ENCODE data around the gene SEMA5B.
A peak's percentile ranks its signal among the peaks of the same experiment; 100 is the strongest.

The SEMA5B gene

GRCh38 chr3:123066599-123066895, 39.0 kb upstream of the SEMA5B start:
- H3K9me3 Mint-ChIP-seq: no peaks in the 10 kb centered on the region
- H3K4me1 Mint-ChIP-seq (ENCODE audit: low read depth): peaks cover 34% of the 10 kb centered on the region
- peaks cover 7% of the 10 kb centered on the region for H3K27me3 Mint-ChIP-seq (ENCODE audit: low read depth)
- DNase-seq (ENCODE audit: low spot score): no peak
- peak overlapping the region; percentile 47 for H3K27ac Mint-ChIP-seq
- no peaks in the 10 kb centered on the region for H3K36me3 Mint-ChIP-seq (ENCODE audit: low read depth)
- H3K4me3 Mint-ChIP-seq: peak overlapping the region; percentile 85

- DNase-seq (ENCODE audit: low spot score): no peak
- H3K27ac Mint-ChIP-seq: no peak overlapping the region
- H3K36me3 Mint-ChIP-seq (ENCODE audit: low read depth): no peaks in the 10 kb centered on the region
- H3K27me3 Mint-ChIP-seq (ENCODE audit: low read depth): peaks cover 16% of the 10 kb centered on the region
- H3K4me3 Mint-ChIP-seq: peak overlapping the region; percentile 28
- H3K9me3 Mint-ChIP-seq: no peaks in the 10 kb centered on the region
- peaks cover 34% of the 10 kb centered on the region for H3K4me1 Mint-ChIP-seq (ENCODE audit: low read depth)
Observed at GRCh38 chr3:123064914-123065313, 37.4 kb upstream of the SEMA5B start.

- Mint-ChIP-seq H3K27me3 (ENCODE audit: low read depth) (peaks cover 16% of the 10 kb centered on the region), H3K4me1 (ENCODE audit: low read depth) (peaks cover 34% of the 10 kb centered on the region), H3K4me3 (peak overlapping the region; percentile 28), H3K36me3 (ENCODE audit: low read depth) (no peaks in the 10 kb centered on the region), H3K27ac (no peak overlapping the region), H3K9me3 (no peaks in the 10 kb centered on the region)
- no peak for DNase-seq (ENCODE audit: low spot score)
Observed at GRCh38 chr3:123064506-123064905, 36.9 kb upstream of the SEMA5B start.

- H3K36me3 Mint-ChIP-seq (ENCODE audit: low read depth): no peaks in the 10 kb centered on the region
- no peak overlapping the region for H3K4me3 Mint-ChIP-seq
- peaks cover 28% of the 10 kb centered on the region for H3K4me1 Mint-ChIP-seq (ENCODE audit: low read depth)
- no peak overlapping the region for H3K27ac Mint-ChIP-seq
- no peak for DNase-seq (ENCODE audit: low spot score)
- H3K9me3 Mint-ChIP-seq: no peaks in the 10 kb centered on the region
- H3K27me3 Mint-ChIP-seq (ENCODE audit: low read depth): peaks cover 16% of the 10 kb centered on the region
Observed at GRCh38 chr3:123063034-123063433, 35.5 kb upstream of the SEMA5B start.

- no peak for DNase-seq (ENCODE audit: low spot score)
- Mint-ChIP-seq H3K9me3 (no peaks in the 10 kb centered on the region), H3K4me1 (ENCODE audit: low read depth) (peaks cover 24% of the 10 kb centered on the region), H3K27ac (no peak overlapping the region), H3K36me3 (ENCODE audit: low read depth) (no peaks in the 10 kb centered on the region), H3K4me3 (no peak overlapping the region), H3K27me3 (ENCODE audit: low read depth) (peaks cover 16% of the 10 kb centered on the region)
Observed at GRCh38 chr3:123061856-123062255, 34.3 kb upstream of the SEMA5B start.

GRCh38 chr3:123060054-123060453, 32.5 kb upstream of the SEMA5B start:
- H3K36me3 Mint-ChIP-seq (ENCODE audit: low read depth): no peaks in the 10 kb centered on the region
- no peak overlapping the region for H3K4me3 Mint-ChIP-seq
- H3K4me1 Mint-ChIP-seq (ENCODE audit: low read depth): peaks cover 9% of the 10 kb centered on the region
- peaks cover 17% of the 10 kb centered on the region for H3K27me3 Mint-ChIP-seq (ENCODE audit: low read depth)
- H3K27ac Mint-ChIP-seq: no peak overlapping the region
- DNase-seq (ENCODE audit: low spot score): no peak
- H3K9me3 Mint-ChIP-seq: no peaks in the 10 kb centered on the region

GRCh38 chr3:123058505-123058904, 30.9 kb upstream of the SEMA5B start:
- Mint-ChIP-seq H3K9me3 (no peaks in the 10 kb centered on the region), H3K4me1 (ENCODE audit: low read depth) (no peaks in the 10 kb centered on the region), H3K27me3 (ENCODE audit: low read depth) (peaks cover 22% of the 10 kb centered on the region), H3K4me3 (no peak overlapping the region), H3K27ac (no peak overlapping the region), H3K36me3 (ENCODE audit: low read depth) (no peaks in the 10 kb centered on the region)
- DNase-seq (ENCODE audit: low spot score): no peak

GRCh38 chr3:123055352-123055751, 27.8 kb upstream of the SEMA5B start:
- H3K4me3 Mint-ChIP-seq: no peak overlapping the region
- H3K4me1 Mint-ChIP-seq (ENCODE audit: low read depth): no peaks in the 10 kb centered on the region
- H3K36me3 Mint-ChIP-seq (ENCODE audit: low read depth): no peaks in the 10 kb centered on the region
- DNase-seq (ENCODE audit: low spot score): no peak
- H3K27me3 Mint-ChIP-seq (ENCODE audit: low read depth): peaks cover 14% of the 10 kb centered on the region
- H3K27ac Mint-ChIP-seq: no peak overlapping the region
- no peaks in the 10 kb centered on the region for H3K9me3 Mint-ChIP-seq

GRCh38 chr3:123054931-123055330, 27.4 kb upstream of the SEMA5B start:
- Mint-ChIP-seq H3K27ac (no peak overlapping the region), H3K4me1 (ENCODE audit: low read depth) (no peaks in the 10 kb centered on the region), H3K27me3 (ENCODE audit: low read depth) (peaks cover 14% of the 10 kb centered on the region), H3K9me3 (no peaks in the 10 kb centered on the region), H3K36me3 (ENCODE audit: low read depth) (no peaks in the 10 kb centered on the region), H3K4me3 (no peak overlapping the region)
- no peak for DNase-seq (ENCODE audit: low spot score)

GRCh38 chr3:123054109-123054778, 26.7 kb upstream of the SEMA5B start:
- no peak for DNase-seq (ENCODE audit: low spot score)
- H3K4me3 Mint-ChIP-seq: no peak overlapping the region
- H3K27ac Mint-ChIP-seq: no peak overlapping the region
- H3K9me3 Mint-ChIP-seq: no peaks in the 10 kb centered on the region
- no peaks in the 10 kb centered on the region for H3K36me3 Mint-ChIP-seq (ENCODE audit: low read depth)
- H3K4me1 Mint-ChIP-seq (ENCODE audit: low read depth): no peaks in the 10 kb centered on the region
- H3K27me3 Mint-ChIP-seq (ENCODE audit: low read depth): peaks cover 14% of the 10 kb centered on the region

GRCh38 chr3:123053107-123053506, 25.5 kb upstream of the SEMA5B start:
- Mint-ChIP-seq H3K36me3 (ENCODE audit: low read depth) (no peaks in the 10 kb centered on the region), H3K4me1 (ENCODE audit: low read depth) (no peaks in the 10 kb centered on the region), H3K4me3 (no peak overlapping the region), H3K27me3 (ENCODE audit: low read depth) (peaks cover 14% of the 10 kb centered on the region), H3K9me3 (no peaks in the 10 kb centered on the region), H3K27ac (no peak overlapping the region)
- DNase-seq (ENCODE audit: low spot score): no peak

- Mint-ChIP-seq H3K36me3 (ENCODE audit: low read depth) (no peaks in the 10 kb centered on the region), H3K27ac (no peak overlapping the region), H3K27me3 (ENCODE audit: low read depth) (peaks cover 14% of the 10 kb centered on the region), H3K9me3 (no peaks in the 10 kb centered on the region), H3K4me3 (no peak overlapping the region), H3K4me1 (ENCODE audit: low read depth) (no peaks in the 10 kb centered on the region)
- no peak for DNase-seq (ENCODE audit: low spot score)
Observed at GRCh38 chr3:123050666-123051065, 23.1 kb upstream of the SEMA5B start.

- Mint-ChIP-seq H3K27ac (no peak overlapping the region), H3K9me3 (no peaks in the 10 kb centered on the region), H3K4me1 (ENCODE audit: low read depth) (no peaks in the 10 kb centered on the region), H3K4me3 (no peak overlapping the region), H3K36me3 (ENCODE audit: low read depth) (no peaks in the 10 kb centered on the region), H3K27me3 (ENCODE audit: low read depth) (peaks cover 18% of the 10 kb centered on the region)
- no peak for DNase-seq (ENCODE audit: low spot score)
Observed at GRCh38 chr3:123048480-123049237, 21.1 kb upstream of the SEMA5B start.

GRCh38 chr3:123047062-123047319, 19.4 kb upstream of the SEMA5B start:
- H3K27ac Mint-ChIP-seq: no peak overlapping the region
- H3K27me3 Mint-ChIP-seq (ENCODE audit: low read depth): peaks cover 23% of the 10 kb centered on the region
- H3K36me3 Mint-ChIP-seq (ENCODE audit: low read depth): no peaks in the 10 kb centered on the region
- no peaks in the 10 kb centered on the region for H3K4me1 Mint-ChIP-seq (ENCODE audit: low read depth)
- DNase-seq (ENCODE audit: low spot score): no peak
- H3K4me3 Mint-ChIP-seq: no peak overlapping the region
- H3K9me3 Mint-ChIP-seq: no peaks in the 10 kb centered on the region
